ENCODE data around the gene KCNQ4.

Gene KCNQ4

GRCh38 chr1:40754201-40754600, 29.4 kb upstream of the KCNQ4 start:
- DNase-seq (ENCODE audit: low read depth in 2 of 2): no peak

- DNase-seq (ENCODE audit: low read depth in 2 of 2): no peak
These were observed 28.5 kb upstream of the KCNQ4 start for GRCh38 chr1:40755067-40755466.

- no peak for DNase-seq (ENCODE audit: low read depth in 2 of 2)
These were observed 27.1 kb upstream of the KCNQ4 start for GRCh38 chr1:40756523-40756922.

- DNase-seq (ENCODE audit: low read depth in 2 of 2): no peak
These were observed 26.5 kb upstream of the KCNQ4 start for GRCh38 chr1:40757084-40757483.

GRCh38 chr1:40758004-40758403, 25.6 kb upstream of the KCNQ4 start:
- DNase-seq (ENCODE audit: low read depth in 2 of 2): no peak

- DNase-seq (ENCODE audit: low read depth in 2 of 2): no peak
These were observed 24.8 kb upstream of the KCNQ4 start for GRCh38 chr1:40758578-40759343.

- DNase-seq (ENCODE audit: low read depth in 2 of 2): no peak
These were observed 22.6 kb upstream of the KCNQ4 start for GRCh38 chr1:40760984-40761383.

GRCh38 chr1:40762144-40762923, 21.3 kb upstream of the KCNQ4 start:
- no peak for DNase-seq (ENCODE audit: low read depth in 2 of 2)

- no peak for DNase-seq (ENCODE audit: low read depth in 2 of 2)
These were observed 19.6 kb upstream of the KCNQ4 start for GRCh38 chr1:40763742-40764532.

- no peak for DNase-seq (ENCODE audit: low read depth in 2 of 2)
These were observed 18.6 kb upstream of the KCNQ4 start for GRCh38 chr1:40764981-40765380.

- no peak for DNase-seq (ENCODE audit: low read depth in 2 of 2)
These were observed 17.6 kb upstream of the KCNQ4 start for GRCh38 chr1:40766017-40766416.

GRCh38 chr1:40766560-40766959, 17.0 kb upstream of the KCNQ4 start:
- DNase-seq (ENCODE audit: low read depth in 2 of 2): no peak

- DNase-seq (ENCODE audit: low read depth in 2 of 2): no peak
These were observed 15.2 kb upstream of the KCNQ4 start for GRCh38 chr1:40768146-40768990.

- DNase-seq (ENCODE audit: low read depth in 2 of 2): no peak
These were observed 13.8 kb upstream of the KCNQ4 start for GRCh38 chr1:40769815-40770214.

GRCh38 chr1:40770296-40771070, 13.1 kb upstream of the KCNQ4 start:
- no peak for DNase-seq (ENCODE audit: low read depth in 2 of 2)

- no peak for DNase-seq (ENCODE audit: low read depth in 2 of 2)
These were observed 11.2 kb upstream of the KCNQ4 start for GRCh38 chr1:40772146-40772955.

- DNase-seq (ENCODE audit: low read depth in 2 of 2): no peak
These were observed 9.8 kb upstream of the KCNQ4 start for GRCh38 chr1:40773748-40774265.

- DNase-seq (ENCODE audit: low read depth in 2 of 2): peak; percentile 43 to 48
These were observed 9.2 kb upstream of the KCNQ4 start for GRCh38 chr1:40774266-40774998.
